ENCODE results near the gene ZFYVE9.

Gene ZFYVE9

DNA sequence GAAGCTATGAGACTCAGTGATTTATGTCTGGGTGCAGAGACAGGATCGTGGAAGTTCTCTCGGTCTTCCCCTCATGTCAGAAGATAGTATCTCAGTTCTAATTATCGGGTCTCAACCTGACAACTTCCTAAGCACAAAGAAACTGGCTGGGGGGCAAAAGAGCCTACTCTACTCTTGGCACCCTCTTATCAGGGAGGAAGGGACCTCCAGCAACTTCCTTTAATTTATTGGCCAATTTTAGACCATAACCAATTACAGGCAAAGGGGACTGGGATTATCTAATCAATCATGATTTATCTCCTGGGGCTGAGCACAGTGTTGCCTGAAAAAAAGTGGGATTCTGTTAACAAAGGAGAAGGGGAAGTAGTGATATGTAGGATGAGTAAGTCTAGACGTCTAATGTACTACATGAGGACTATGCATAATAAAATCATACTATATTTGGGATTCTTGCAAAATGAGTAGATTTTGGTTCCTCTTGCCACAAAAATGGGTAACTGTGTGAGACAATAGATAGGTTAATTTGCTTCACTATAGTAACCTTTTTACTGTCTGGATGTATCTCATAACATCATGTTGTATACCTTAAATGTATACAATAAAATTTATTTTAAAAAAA, 98.8 kb downstream of the ZFYVE9 start:
- no peak for DNase-seq (ENCODE audit: low read depth)

DNA sequence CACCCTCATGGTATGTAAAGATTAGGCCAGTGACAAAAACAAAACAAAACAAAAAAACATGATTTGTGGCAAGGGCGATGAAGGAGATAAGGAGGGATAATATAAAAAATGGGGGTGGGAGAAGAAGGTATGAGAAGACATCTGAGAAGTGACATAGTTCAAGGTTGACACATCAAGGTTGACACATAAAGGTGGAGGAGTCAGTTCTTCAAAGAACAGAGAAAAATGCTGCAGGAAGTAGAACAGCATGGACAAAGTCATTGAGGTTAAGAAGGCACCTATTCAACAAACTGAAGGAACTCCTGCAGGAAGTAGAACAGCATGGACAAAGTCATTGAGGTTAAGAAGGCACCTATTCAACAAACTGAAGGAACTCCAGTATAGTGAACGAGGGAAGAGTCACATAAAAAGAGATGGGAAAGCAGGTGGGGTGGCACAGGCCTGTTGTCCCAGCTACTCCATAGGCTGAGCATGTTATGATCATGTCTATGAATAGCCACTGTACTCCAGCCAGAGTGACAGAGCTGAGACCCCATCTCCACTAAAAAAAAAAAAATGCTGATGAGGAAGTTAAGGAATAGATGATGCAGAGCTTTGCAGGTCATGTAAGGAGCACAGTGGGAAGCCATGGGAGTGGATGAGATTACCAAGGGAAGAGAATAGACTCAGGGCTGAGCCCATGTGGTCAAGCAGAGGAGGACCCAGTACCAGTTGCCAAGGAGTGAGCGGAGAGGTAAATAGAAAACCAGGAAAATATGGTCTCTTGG, 101.5 kb downstream of the ZFYVE9 start:
- DNase-seq (ENCODE audit: low read depth): no peak

DNA sequence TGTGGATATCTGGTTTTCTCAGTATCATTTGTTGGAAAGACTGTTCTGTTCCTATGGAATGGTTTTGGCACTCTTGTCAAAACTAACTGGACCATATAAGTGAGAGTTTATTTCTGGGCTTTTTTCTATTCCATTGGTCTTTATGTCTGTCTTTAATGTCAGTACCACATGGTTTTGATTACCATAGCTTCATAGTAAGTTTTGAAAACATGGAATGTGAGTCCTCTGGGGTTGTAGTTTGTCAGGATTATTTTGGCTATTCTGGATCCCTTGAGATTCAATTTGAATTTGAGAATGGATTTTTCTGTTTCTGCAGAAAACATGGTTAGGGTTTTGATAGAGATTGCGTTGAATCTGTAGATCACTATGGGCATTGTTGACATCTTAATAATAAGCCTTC, 107.9 kb downstream of the ZFYVE9 start:
- no peak for DNase-seq (ENCODE audit: low read depth)

DNA sequence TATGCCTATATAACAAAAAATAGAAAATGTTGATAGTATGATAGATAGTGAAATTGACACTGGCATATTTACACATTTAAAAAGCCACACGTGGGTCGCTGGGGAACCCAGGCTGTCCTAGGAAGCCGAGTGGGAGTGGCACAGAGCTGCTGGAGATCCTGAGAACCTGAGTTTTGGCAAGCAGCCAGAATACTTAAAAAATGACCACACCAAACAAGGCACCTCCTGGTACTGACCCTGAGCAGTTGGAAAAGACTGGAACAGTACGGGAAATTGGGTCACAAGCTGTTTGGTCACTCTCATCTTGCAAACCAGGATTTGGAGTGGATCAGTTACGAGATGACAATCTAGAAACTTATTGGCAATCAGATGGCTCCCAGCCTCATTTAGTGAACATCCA, 111.5 kb downstream of the ZFYVE9 start:
- no peak for DNase-seq (ENCODE audit: low read depth)

DNA sequence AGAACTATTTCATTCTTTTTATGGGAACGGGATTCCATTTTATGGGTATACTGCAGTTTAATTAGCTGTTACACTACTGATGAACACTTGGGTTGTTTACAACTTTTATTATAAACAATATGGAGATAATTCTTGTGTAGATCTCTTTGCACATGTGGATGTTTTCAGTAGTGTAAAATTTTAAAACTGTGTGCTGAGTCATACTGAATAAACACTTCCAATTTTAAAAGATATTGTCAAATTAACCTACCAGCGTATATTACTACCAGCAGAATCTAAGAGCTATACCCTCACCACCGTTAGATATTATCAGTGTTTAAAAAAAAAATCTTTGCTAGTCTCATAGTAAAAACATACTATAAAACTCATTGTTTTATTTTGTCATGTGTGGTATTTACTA, 118.0 kb downstream of the ZFYVE9 start:
- DNase-seq (ENCODE audit: low read depth): no peak

DNA sequence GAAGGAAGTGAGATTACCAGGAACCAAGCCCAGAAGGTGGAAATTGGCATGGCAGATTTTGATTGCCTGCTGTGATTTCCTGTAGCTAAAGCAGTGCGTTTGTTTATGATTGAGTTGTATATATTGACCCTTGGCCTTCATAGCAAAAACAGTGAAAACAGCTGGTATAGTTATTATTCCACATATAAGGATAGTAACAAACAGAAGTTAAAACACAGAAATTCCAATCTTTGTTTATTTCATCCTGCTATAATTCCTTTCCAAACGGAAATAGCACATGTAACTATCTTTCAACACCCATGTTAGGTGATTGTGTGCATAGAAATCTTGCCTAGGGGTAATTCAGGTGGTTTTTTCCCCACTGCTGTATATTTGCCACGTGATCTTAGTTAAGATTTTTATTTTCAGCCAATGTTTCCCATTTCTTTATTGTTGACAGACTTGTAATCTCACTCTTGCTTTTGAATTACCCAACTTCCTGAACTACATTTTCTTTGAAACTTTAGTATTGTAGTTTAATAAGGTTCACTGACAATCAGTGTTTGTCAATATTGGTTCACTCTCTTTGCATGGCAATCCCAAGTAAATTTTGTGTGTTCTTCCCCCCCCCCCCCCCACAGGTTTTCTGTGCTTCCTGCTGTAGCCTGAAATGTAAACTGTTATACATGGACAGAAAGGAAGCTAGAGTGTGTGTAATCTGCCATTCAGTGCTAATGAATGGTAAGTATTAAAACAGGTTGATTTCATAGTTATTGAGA, 121.4 kb downstream of the ZFYVE9 start:
- no peak for DNase-seq (ENCODE audit: low read depth)

DNA sequence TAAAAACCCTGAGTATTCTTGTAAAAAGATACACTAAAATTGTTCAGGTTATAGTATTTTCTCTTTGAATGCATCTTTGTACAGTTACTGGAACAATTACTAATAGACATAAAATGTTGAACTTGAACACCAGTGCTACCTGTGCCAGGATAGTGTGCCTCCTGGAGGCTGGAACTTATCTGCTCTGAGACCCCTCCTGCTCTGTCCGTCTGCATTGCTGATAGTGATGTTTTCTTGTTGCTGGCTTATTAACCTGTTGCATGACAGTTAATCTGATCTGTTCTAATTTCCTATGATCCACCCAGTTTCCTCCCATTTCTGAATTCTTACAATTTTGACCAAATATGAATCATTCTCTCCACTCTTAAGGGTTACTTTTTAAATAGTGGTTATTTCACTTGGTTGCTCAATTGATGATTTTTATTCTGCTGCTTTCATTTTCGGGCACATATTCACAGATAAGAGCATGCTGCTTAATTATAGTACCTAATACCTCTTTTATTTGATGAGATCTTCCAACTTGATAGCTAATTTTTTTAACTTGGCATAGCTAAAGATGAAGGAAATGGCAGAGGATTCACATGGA, 122.7 kb downstream of the ZFYVE9 start:
- DNase-seq (ENCODE audit: low read depth): no peak

DNA sequence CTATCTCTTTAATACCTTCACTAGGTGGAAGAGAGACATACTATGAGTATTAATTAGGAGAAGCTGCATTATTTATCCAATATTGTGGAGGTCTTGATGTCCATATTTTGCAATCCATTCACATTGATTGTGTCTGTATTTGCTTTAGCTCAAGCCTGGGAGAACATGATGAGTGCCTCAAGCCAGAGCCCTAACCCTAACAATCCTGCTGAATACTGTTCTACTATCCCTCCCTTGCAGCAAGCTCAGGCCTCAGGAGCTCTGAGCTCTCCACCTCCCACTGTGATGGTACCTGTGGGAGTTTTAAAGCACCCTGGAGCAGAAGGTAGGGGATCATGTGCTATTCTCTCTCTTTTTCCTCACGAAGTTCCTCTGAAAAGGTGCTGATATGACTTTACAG, 124.6 kb downstream of the ZFYVE9 start:
- no peak for DNase-seq (ENCODE audit: low read depth)

DNA sequence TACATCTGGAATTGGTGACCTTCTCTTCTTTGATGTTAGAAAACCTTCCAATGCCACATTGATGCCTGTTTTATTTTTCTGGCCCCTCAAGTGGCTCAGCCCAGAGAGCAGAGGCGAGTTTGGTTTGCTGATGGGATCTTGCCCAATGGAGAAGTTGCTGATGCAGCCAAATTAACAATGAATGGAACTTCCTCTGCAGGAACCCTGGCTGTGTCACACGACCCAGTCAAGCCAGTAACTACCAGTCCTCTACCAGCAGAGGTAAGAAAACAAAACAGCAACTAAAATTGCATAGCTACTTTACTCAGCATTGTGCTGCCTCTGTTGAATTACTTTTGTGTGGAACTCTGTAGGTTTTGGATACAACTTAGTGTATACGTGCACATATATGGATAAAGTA, 126.5 kb downstream of the ZFYVE9 start:
- DNase-seq (ENCODE audit: low read depth): no peak

DNA sequence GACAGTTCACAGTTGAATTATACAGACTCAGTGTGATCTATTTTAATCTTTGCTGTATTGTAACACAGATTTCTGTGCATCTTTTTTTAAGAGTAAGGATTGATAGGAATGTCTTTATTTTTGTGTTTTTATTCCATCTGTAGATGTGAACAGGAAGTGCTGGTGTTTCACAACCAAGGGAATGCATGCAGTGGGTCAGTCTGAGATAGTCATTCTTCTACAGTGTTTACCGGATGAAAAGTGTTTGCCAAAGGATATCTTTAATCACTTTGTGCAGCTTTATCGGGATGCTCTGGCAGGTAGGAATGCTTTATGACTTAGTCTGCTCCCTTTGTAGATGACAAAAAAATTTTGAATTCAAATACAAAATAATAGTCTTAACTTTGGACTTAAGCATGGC, 139.6 kb downstream of the ZFYVE9 start:
- DNase-seq (ENCODE audit: low read depth): no peak

DNA sequence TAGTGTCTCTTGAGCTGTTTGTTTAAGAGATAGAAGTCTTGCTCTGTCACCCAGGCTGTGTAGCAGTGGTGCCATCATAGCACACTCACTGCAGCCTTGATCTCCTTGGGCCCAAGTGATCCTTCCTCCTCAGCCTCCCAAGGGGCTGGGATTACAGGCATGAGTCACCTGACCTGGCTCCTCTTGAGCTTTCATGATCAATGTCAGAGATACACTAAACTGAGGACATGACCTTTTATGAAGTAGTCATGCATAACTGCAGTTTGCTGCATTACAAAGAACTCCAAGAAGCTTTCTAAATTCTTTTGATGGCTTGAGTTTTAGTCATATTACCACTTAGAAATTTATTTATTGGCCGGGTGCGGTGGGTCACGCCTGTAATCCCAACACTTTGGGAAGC, 146.4 kb downstream of the ZFYVE9 start:
- no peak for DNase-seq (ENCODE audit: low read depth)

DNA sequence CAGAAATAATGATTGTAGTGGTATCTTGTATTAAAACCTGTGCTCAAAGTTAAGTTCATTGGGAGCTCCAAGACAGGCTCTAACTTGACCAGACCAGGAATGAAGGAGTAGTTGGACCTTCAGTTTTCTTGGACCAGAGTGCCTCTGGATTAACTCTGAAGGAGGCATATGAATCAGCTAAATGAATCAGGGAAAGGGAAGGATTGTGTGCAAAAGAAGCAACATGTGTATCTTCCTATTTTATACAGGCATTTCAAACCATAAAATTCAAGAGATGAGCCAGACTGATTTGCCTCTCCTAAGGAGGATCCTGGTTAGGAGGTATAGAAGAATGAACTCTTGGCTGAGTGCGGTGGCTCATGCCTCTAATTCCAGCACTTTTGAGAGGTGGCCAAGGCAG, 152.7 kb downstream of the ZFYVE9 start:
- DNase-seq (ENCODE audit: low read depth): no peak

DNA sequence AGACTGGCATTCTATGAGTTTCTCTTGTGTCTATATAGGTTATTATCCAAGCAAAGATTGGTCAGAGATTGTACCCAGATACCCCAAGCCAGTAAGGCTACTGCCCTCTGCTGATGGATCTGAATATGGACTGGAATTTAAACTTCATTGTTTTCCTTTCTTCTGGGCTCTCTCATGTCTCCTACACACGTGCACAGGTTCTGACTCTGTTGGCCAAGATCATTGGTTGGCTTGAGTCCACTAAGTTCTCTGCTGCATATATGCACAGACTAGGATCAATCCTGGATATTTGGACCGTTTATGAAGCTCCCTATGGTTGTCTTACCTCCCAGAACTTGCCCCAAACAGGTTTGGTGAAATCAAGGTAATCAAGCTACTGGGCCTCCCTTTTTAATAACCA, 154.5 kb downstream of the ZFYVE9 start:
- DNase-seq (ENCODE audit: low read depth): no peak

DNA sequence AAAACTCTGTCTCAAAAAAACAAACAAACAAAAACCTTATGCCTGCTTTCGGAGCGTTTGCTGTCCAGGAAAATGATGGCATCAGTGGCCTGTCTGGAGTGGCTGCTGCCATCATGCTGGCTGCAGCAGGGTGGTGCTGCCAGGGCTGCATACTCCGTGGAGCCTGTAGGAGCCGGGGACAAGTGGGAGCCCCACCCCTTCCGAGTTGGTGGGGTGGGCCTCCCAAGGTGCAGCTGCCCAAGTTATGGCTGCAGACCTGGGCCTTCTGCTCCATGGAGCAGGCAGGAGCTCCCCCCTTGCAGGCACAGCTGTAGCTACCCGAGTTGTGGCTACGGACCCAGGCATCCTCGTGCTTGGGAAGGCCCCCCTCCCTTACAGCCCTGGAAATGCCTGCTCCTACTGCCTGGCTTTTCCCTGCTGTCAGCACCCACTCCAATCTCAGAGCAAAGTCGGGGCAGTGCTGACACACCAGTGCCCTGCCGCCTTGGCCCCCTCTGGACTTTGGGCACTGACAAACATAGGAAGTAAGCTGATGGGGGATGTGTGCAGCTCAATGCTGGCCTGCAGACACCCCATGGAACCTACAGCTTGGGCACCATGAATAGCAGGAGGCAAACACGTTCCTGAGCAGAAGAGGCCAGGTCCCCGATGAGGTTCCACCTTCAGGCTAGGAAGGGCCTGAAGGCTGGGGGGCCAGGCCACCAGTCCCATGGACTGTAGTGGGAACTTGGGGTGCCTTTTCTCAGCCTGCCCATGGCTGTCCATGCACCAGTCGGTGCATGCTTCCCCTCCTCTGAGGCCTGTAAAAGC, 163.7 kb downstream of the ZFYVE9 start:
- DNase-seq (ENCODE audit: low read depth): no peak

DNA sequence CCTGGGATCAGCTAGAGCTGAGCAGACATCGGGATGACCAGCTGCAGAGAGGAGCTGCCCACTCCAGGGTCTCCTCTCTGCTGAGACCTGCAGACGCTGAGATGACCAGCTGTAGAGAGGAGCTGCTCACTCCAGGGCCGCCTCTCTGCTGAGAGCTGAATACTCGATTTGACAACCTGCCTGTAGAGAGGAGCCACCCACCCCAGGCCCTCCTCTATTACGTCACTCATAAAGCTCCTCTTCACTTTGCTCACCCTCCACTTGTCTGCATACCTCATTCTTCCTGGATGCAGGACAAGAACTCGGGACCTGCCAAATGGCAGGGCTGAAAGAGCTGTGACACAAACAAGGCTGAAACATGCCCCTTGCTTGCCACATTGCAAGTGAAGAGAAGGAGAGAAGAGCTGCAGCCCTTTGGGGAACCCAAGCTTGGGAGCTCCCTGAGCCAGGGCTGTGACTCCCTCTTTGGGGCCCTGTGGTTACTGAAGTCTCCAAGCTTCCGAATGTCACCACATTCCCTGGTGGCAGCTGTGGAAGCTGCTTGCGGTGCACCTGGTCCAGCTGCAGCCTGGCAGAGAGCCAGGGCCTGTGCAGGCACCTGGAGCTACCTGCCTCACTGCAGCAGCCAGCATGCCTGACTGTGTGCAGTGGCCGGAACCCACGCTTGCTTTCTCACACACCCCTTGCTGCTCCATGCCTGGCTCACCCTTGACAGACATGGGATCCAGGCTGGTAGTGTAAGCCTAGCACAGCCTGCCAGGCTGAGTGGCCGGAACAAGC, 164.5 kb downstream of the ZFYVE9 start:
- DNase-seq (ENCODE audit: low read depth): no peak

DNA sequence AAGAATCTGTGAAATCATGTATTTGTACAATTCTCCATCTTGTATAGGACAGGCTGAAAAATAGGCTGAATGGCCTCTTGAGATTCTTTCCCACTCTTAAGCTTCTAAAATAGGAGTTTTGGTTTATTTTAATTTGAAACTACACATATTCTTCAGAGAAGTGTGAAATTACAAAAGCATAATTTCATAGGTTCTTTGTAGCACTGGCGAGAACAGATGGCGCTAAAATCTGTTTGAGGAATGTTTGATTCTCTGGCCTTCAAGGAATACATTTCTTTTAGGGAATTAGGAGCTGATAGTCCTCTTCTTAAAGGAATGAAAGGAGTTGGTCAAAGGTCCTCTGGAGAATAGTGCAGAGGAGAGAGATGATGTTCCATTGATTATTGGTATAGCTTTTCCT, 179.2 kb downstream of the ZFYVE9 start:
- DNase-seq (ENCODE audit: low read depth): no peak

DNA sequence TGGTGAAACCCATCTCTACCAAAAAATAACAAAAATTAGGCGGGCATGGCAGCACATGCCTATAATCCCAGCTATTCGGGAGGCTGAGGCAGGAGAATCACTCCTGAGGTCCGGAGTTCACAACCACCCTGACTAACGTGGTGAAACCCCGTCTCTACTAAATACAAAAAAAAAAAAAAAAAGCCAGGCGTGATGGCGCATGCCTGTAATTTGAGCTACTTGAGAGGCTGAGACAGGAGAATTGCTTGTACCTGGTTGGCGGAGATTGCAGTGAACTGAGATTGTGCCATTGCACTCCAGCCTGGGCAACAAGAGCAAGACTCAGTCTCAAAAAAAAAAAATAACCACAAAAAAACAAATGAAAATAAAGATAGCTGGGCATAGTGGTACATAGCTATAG, 181.8 kb downstream of the ZFYVE9 start:
- DNase-seq (ENCODE audit: low read depth): no peak

DNA sequence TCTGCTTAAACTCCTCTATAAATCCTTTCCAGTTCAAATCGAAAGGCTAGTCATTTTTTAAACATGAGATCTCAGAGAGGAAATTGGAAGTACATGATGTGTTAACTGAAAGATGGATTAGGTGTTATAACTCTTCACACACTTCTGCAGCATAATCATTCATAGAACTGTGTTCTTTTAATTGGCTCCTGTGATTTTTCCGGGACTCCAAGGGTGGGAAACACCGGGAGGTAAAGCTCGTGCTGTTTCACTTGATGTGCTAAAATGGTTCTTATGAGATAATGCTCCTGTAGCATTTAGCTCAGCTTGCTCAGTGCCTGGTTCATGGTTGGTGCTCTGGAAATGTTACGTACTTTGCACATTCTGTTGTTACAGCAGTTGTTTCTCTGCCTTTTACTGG, 183.9 kb downstream of the ZFYVE9 start:
- no peak for DNase-seq (ENCODE audit: low read depth)

DNA sequence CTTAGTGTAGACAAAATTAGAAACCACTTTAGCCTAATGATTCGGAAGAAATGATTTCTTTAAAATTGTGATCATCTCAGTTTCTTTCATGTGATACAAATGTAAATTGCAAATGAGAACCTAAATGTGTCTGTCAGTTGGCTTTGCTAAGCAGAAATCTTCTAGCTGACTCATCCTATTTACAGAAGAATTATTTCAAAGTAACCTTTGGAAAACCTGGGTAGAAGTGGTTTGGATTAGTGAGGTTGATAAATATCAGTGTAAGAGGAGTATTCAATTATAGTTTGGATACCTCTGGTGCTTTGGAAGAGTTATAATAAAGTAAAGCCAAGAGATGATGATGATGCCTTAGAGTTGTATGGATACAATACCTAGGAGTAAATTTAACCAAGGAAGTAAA, 186.7 kb downstream of the ZFYVE9 start:
- DNase-seq (ENCODE audit: low read depth): no peak

DNA sequence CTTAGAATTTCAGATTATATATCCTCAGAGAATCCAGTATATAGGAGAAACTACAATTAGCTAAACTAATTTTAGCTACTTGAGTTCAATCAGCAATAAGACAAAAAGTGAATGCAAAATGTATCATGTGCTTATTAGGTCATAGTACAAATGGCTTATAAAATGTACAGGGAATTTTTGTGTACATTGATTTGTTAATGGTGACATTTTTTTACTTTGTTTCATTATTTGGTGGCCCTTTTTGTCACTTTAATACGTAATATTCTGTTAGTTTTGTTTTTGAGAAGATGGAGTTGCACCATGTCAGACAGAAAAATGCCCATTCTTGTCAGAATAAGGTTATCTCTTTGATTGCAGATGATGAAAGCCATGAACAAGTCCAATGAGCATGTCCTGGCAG, 190.5 kb downstream of the ZFYVE9 start:
- no peak for DNase-seq (ENCODE audit: low read depth)

DNA sequence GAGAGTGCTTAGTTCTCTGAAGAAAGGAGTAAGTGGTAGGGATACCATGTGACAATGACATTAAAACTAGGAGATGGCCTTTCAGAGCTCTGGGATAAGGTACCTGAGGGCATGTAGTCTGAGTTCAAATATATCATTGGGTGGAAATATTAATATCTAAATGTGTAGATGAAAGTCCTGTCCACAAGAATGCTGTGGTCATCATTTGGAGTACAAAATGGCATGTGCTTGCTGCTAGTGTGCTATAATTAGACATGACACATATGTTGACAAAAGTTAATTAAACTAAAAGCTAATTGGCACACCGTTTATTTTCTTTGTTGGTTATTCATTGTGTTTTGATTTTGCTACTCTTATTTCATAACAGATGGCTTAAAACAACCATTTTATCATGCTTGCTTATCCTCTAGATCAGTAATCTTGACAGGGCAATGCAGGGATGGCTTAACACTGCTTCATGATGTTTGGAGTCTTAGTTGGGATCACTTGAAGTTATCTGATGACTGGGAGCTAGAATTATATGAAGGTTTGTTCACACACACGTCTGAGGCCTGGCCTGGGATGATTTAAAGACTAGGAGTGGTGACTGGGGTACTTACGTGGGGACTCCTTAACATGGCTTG, 193.1 kb downstream of the ZFYVE9 start:
- no peak for DNase-seq (ENCODE audit: low read depth)
